NK-92 (cell line): ENCODE data around the gene PALB2.

Source experiments
- DNase-seq: peaks from one replicate; lab custom pipeline; 2025; ENCODE audit not compliant: unreplicated experiment; lab: John Stamatoyannopoulos, UW

Gene PALB2

DNA sequence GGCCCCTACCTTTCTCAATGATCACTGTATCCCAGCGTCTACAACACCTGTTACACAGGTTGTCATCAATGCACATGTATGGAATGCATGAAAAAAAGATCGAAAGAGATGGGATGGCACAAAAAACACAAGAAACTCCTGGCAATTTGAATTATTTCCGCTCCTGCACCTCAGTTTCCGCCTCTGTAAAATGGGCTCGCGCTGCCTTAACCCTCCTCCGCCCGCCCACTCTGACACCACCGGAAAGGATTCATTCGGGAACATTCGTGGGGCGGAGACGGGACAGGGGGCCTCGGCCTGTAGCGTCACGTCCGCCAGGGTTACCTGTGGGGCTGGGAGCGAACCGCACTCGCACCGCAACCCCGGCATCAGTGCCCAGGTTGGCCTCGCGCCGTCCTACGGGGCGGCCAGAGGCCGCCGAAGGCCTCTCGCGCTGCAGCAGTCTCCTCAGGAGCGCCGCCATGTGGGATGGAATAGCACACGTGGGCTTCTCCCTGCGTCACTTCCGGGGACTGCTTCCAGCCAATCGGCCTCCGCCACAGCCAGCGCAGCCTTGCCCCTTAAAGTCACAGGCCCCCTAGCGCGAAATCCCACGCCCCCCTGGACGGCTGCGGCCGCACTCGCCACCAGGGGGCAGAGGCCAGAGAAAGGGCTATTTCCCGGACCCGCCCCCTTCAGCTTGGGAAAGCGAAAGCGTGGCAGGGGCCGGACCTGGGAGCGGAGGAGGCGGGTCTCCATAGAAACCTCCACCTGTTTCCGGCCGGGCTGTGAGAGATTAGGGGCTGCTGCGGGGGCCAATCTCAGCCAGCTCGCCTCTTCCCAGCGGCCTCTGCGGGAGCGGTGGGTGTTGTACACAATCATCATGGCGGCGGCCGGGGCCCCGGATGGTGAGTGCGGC, 84.0 kb downstream of the PALB2 start, which contains the start of the genes EARS2 and UBFD1:
Gene EARS2, minus strand, starts transcription at position 470 of the 898 bp plus-strand sequence. Its CDS starts 7 bp downstream, at position 463.
Gene UBFD1, plus strand, starts transcription at position 847 of the 898 bp plus-strand sequence. Its CDS starts 16 bp downstream, at position 863.
- DNase-seq, result peak; percentile 95

GRCh38 chr16:23554536-23554935, 86.6 kb downstream of the PALB2 start:
- no peak for DNase-seq
